GM21529 (cell line): ENCODE results near the gene SORCS2.

Source experiments
- ATAC-seq: cut with Tn5 transposase; IDR thresholded peaks from one replicate; pipeline ENCODE4 v1.9.1; 2021; ENCODE audit not compliant: unreplicated experiment

SORCS2 gene

DNA sequence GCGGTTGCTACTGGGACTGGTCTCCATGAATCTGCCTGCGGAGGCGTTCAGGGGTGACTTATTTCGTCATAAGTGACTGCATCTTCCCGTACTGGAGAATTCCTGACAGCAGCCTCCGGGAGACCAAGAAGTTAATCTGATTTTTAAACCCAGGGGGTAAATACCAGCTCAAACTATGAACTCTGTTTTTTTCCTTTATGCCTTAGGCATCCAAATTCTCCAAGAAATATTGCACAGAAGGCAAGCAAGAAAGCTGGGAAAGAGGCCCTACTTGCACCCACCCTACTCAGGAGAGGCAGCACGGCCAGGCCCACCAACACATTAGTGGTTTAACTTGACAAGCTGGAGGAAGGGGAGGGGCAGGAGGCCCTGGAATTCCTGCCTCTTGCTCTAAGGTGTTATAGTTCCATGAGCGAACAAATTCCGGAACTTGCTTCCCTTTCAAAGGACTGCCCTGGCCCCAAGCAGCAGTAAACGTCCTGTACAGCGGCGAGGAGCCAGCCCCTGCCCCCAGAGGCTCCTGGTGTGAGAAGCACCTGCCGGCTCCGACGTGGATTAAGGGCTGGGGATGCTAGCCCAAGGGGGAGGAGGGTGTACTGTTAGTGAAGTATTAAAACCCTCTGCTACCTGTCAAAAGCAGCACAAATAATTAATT lies 570.2 kb downstream of the SORCS2 start:
- ATAC-seq: no peak

DNA sequence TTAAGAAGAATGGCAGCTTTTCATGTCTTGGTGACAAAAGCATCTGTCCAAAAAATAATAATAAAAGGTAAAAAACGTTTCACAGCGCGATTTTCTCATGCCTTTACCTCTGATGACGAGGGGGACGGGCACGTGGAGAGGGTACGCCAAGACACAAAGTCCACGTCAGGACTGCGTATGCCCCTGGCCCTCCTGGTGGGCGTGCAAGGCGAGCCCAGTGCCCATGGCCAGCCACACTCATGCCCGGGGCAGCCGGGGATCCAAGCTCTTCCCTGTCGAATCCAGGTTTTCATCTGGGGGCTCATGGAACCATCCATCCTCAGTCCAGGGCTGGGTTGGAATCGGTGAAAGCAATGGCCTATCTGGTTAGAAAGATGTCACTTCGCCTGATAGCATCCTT lies 570.8 kb downstream of the SORCS2 start:
- no peak for ATAC-seq

DNA sequence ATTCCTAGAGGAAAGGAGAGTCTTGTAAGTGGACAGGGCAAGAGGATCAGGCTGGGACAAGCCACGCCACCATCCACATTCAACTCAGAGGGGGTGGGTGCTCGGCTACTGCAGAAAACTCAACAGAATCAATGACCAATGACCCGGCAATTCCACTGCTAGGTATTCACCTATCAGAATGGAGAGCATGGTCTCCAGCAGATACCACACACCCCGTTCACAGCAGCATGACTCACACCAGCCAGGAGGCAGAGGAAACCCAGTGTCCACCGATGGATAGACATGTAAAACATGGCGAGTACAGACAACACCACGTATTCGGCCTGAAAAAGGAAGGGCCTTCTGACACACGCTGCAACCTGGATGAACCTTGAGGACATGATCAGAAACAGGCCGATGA lies 571.5 kb downstream of the SORCS2 start:
- ATAC-seq: no peak

DNA sequence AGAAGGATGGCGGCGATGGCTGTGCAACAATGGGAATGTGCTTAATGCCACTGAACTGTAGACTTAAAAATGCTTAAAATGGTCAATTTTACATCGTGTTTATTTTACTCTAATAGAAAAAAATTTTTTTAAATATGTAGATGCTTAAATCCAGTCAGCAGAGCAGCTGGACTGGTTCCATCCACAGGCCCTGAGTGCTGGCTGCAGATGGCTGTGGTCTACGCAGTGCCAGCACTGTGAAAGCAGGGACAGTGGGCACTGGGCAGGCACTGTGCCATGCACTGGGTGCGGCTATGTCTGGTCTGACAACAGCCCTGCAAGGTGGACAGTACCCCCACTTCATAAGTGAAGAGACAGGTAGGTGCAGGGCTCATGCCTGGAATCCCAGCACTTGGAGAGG lies 572.1 kb downstream of the SORCS2 start:
- ATAC-seq: no peak

DNA sequence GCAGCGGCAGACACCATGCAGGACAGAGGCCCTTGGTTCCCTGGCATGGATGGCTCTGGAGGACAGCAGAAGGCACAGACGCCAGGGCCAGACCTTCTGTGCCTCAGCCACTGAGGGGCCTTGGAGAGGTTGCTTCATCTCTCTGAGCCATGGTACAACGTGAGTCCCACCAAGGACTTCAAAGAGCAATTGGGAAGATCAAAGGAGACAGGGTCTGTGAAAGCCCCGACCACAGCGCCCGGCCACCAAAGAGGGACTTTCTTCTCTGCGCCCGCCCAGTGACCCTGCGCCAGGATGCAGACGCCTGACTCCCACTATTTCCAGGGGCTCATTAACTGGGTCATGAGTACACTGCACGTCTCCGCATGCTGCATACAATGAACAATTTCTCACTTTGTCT lies 573.3 kb downstream of the SORCS2 start:
- ATAC-seq: no peak

DNA sequence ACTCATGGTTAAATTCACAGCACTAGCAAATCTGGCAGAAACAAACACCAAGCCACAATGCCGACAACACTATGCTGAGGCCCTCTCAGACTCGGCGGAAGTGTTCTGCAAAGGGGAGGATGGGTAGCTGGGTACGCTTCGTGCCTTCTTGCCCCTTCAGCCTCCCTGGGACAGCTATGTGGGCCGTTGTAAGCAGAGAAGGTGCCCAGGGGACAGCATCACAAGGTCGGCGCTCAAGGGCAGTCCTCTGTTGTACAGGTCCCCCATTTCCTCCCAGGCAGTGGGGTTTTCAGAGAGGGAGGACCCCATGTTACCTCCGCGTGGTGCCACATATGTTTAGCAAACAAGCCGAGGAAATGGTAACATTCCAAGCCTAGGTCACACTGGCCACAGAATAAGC lies 573.7 kb downstream of the SORCS2 start:
- ATAC-seq: no peak

DNA sequence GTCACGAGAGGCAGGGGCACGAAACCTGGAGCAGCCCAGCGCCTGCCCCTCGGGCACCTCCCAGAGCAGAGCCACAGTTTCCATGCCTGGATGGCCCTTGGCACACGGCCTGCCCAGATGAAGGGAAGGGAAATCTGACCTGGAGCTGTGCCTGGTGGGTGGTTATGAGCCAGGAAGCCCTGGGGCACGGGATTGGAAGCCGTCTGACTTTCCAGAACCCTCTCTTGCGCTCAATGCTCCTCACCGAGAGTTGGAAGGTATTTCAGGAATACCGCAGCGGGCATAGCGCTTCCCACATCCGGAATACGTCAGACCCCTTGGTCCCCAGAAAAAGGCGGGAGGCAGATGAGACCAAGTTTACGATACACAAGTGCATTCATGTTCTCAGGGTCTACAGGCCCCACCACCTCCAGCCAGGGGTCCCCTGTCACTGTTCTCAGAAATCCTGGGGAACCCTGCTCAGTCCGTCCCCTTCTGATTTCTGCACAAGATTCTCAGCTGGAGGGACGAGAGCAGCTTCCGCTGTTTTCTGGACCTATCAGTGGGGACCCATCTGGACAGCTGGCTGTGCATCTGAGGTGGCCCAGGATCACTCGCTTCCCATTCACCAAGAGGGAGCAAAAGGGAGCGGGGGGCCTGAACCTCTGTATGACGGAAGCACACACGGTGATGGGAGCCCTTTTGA lies 574.5 kb downstream of the SORCS2 start:
- ATAC-seq: no peak

DNA sequence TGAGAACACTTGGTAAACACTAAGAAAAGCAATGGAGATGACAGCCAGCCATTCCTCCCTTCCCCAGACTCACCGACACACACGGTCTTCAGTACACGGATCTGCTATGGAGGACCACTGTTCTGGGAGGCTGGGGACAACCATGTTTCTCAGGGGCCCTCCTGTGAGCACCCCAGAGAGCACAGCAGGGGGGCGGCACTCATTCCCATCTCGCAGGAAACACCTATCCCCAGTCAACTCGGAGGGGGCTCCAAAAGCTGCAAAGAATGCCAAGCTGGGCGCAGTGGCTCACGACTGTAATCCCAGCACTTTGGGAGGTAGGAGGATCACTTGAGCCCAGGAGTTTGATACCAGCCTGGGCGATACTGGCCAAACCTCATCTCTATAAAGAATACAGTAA lies 575.2 kb downstream of the SORCS2 start:
- no peak for ATAC-seq

DNA sequence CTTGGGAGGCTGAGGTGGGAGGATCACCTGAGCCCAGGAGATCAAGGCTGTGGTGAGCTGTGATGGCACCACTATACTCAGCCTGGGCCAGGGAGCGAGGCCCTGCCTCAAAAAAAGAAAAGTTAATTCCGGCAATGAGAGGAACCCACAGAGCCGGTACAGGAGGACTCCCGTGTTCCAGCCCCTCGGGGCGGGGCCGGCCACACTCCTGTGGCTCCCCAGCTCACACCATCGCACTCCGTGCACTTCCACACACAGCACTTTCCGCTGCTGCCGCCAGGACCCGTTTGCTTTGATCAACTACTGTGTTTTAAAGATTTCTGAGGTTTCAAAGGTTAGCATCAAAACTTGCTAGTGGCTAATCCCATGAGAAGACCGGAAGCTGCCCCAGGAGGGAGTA lies 575.6 kb downstream of the SORCS2 start:
- ATAC-seq: no peak

DNA sequence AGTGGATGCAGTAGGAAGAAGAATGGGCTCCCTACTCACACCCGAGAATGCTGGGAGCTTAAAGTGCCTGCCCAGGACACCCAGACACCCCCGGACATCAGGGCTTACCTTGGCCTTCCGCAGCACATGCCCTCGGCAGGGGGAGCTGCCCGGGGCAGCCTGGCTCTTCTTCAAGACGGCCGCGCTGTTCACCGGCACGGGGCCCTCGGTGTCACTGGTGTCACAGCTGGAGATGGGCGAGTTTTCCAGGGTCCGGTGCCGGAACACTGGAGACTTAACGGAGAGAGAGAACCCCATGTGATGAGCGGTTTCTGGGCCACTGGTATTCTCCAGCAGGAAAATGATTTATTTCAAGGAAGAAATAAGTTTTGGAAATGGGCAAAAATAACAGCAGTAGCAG lies 576.4 kb downstream of the SORCS2 start:
- no peak for ATAC-seq

DNA sequence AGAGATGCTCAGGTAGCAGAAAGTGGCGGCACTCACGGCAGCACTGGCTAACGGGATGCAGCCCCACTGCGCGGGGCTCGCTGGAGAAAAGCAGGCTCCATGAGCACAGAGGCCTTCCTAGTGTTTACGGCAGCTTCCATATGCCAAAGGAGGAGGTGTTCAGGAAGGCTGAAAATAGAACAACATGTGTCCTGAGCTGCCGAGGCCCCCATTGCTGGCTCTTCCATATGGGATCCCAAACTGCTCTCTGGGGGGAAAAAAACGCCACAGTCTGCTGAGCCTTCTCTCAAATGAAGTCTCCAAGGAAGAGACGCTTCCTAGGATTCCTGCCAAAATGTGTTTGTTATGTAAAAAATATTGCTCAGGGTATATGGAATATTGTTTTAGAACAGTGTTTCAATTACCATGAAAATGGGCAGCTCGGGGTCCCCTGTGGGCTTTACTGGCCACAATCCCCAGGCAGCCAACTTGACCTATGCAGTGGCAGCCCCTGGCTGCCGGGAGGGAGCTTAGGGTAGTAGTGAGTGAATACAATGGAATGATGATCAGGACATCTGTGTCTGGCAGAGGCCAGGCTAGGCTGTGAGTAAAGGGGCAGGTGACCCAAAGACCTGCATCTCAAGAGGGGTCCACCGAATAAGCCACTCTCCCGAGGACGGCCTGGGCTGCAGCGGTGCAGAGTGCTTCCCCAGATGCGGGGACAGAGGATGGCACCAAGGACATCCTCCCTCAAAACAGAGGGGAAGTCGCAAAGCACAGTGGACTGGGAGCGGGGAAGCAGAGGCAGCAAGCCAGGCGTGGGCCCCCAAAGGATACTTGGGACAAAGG lies 577.3 kb downstream of the SORCS2 start:
- no peak for ATAC-seq

DNA sequence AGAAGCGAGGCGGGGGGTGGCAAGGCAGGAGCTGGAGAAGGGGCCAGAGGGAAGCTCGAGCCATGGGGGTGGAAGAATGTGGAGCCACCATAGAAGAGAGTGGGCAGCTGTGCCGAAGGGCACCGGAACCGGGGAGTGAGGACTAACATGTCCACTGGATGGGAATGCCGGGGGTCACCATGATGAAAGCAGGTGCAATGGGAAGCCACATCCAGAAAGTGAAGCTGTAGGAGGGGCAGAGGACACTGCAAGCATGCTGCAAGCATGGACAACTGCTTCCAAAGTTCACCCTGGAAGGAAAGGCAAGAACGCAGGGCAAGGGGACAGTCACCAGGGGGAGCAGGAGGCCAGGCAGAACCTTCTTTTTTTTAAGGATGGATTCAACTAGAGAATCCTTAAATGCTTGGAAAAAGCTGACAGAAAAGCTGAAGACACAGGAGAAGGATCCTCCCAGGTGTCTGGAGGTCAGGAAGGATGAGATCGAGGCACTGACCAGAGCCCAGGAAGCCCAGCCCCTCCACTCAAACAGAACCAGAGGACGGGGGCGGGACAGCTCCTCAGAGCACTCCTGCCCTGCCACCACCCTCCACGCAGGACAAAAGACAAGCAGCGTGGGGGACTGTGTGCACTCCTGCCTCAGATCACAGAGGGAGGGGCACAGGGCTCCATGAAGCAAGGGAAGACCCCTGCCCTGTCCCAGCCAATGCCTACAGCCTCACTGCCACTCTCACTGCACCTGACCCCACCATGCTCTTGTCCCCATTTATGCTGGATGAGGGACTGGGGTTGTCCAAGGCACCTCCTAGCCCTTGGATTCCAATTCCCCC lies 578.1 kb downstream of the SORCS2 start:
- no peak for ATAC-seq

DNA sequence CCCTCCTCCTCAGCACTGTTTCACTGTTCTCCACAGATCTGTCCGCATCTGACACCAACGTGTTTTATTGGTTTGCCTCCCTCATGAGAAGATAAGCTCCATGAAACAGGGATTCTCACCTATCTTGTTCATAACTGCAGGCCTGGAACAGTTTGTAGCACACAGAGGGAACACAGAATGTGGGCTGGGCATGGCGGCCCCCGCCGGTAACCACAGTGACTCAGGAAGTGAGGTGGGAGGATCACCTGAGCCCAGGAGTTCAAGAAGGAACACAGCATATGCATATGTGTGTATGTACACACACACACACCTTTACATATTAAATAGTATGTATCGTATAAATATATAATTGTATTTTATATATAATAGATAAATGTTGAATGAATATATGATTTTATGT lies 578.7 kb downstream of the SORCS2 start:
- ATAC-seq: no peak

DNA sequence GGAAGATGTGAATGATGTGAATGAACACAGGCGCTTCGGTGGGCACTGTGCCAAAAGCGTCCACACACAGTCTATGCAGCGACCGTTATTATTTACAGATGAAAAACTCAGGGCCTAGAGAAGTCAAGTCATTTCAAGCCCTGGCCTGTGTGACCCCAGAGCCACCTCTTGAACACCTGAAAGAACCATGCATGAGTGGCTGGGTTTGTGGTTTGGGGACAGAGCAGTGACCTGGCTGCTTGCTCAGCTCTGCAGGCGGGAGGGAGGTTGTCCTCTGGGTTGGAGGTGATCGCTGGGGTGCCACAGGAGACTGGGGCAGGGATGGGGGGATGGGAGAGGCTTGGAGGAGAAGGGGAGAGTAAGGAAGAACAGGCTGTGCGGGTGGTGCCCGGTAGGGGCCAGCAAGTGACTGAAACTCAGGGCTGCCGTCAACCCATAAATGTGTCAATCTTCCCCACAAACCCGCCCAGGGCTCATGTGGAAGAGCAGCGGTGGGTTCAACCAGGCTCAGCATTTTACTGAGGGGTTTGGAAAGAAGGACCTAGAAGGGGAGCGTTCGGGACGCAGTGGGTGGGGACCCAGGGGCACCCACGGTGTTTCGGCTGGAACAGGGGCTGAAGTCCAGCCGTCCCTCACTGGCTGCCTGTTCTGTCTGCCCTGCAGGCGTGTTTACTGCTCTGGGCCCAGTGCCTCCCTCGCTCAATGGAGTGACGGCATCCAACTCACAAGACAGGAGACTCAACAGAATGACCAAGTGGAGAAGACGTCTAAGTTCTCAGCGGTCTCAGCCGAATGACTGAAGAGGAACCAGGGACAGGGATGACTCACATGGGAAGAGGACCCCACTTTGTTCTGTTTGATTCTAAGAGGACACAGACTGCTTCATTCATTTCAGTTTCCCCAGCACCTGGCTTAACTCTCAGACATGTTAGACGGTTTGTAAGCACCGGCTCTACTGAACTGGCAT lies 579.5 kb downstream of the SORCS2 start:
- ATAC-seq: peak; percentile 91

DNA sequence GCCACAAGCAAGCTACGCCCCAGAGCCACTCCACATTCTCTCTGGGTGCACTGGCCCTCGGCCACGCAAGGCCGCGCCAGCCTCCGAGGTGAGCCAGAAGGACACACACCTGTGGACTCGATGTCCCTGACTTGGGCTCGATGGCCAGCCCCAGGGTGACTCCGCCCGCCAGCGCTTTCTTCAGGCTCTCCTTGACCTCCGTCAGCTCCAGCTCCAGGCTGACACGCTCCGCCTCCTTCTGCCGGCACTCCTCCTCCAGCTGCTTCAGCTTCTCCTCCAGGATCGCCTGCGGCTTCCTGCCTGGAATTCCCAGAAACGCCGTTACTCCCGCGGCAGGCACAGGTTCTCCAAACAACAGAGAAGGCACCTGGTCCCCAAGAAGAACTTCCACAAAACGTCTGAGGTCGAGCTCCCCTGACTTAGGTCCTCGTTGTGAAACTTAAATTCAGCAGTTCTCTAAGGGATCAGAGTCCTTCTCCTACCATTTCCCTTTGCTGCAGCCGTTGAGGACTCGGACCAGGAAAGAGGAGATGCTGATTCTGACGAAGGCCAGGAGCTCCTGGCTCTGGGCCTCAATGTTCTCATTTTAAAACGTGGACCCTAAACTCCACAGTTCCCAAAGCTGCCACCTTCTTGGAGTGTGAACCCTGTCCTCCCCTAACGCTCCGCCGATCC lies 580.5 kb downstream of the SORCS2 start:
- no peak for ATAC-seq

DNA sequence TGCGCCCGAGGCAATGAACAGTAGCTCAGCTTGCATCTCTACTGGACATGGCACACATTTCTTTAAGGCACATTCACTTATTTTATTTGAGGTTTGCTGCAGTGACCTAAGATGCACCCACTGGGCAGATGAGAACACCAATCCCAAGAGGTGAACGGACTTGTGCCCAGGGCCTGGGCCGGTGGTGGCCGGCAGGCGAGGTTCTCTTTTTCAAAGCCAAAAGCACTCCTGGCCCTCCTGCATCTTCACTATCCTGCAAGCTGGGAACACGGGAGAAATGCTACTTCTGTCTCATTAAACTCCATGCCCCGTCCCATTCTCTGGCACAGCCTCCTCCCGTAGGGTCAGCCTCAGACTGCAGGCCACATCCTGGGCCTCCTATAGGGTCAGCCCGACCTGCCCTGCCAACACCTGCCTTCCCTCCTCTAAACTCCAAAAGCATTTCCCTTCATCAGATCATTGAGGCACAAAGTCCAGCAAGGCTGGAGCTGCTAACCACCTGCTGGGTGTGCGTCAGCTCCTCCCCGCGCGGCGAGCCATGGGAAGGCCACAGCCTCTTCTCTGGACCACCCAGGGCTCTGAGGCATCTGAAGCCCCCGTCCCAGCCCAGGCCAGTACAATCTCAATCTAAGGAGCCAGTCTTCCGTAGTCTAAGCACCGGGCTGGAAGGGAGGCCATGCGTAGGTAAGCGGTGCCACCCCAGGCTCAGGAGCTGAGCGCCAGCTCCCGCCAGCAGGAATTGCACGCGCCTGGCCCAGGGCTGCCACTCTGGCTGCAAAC lies 581.3 kb downstream of the SORCS2 start:
- ATAC-seq: no peak

DNA sequence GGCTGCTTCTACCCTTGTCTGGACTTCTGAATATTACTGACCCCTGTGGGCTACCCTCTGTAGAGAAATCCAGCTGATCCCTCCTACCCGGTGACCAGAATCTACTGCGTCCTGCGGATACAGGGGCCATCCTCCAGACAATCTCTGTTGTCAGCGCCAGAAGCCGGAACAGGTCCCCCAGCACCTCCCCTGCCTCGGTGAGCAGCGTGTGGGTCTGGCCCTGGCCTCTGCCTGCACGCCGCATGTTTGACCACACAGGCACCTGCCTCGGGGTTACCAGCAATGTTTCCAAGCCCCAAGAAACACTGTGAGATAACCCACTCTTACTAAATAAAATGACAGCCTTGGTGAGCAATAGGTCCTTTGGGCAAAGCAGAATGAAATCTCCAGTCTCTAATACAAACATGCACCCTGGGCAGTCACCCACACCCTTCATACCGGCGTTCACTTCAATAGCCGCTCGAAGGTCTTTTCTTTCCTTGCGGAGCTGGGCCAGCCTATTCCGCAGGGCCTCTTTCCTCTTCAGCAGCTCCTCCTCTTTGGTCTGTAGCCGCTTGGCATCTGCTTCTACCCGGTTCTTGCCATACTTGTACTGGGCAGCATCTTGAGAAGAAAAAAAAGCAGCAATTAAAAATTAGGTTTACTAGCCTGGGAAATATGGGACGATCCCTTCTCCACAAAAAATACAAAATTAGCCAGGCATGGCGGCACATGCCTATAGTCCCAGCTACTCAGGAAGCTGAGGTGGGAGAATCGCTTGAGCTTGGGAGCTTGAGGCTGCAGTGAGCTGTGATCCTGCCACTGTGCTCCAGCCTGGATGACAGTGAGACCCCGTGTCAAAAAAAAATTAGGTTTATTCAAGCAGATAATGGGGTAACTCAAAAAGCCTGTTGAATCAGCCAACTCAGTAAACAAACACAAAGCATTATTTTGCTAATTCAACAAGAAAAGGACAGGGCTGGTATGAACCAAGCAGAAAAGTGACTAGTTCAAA lies 582.3 kb downstream of the SORCS2 start:
- no peak for ATAC-seq

DNA sequence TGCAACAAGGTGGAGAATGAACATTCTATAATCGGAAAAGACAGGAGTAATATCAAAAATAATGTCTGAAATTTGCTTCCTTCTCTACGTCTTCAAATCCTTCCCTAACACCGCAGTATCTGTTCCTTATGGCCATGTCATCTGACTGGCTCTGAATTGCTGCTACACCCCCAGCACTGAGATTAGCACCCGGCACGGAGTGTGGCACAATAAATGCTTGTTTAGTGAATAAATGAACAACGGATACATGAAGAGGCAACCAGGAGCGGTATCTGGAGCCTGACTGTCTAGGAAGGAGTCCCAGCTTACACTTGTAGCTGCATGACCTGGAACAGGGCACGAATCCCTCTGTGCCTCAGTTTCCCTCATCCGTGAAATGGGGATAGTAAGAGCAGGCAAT lies 583.1 kb downstream of the SORCS2 start:
- ATAC-seq: no peak
